IMR-90 (cell line): ENCODE measurements around the gene NOS2. TPM values are rescaled to one million over a fixed set of nuclear protein-coding genes. Genes with fewer than 3 reads are reported as not detected.
A peak's percentile ranks its signal among the peaks of the same experiment; 100 is the strongest.
"Not testable (repeated sequence)": the region's sequence is repeated elsewhere in the genome, so short reads cannot be mapped to it uniquely, and the experiment has no call there.

ENCODE experiments used
- ATAC-seq: fragments of 200-7000 bp; cut with Tn5 transposase; 2 replicates; pipeline ENCODE4 v1.9.1; 2020; ENCODE audit warnings: low read depth, mild to moderate bottlenecking, moderate library complexity
- BruUV-seq: library from RNA; stranded (reverse); fragments of 400-500 nt; replicated peaks from 2 replicates; lab custom pipeline; 2021; lab: Mats Ljungman, UMichigan
- CTCF ChIA-PET: fragments of 300-600 bp; formaldehyde crosslinking; extraction: SDS; loops from one replicate; lab custom pipeline; 2021; ENCODE audit warnings: antibody characterized with exemption; lab: Yijun Ruan, JAX
- POLR2A ChIA-PET: fragments of 300-600 bp; sonication (Branson Sonifier 250); formaldehyde crosslinking; loops from one replicate; lab custom pipeline; 2022; ENCODE audit warnings: antibody characterized with exemption; ENCODE audit not compliant: unreplicated experiment; lab: Charles Lee
- DNase-seq: peaks from one replicate; pipeline ENCODE4 v3.0.0; 2013
- H2AFZ ChIP-seq: replicated peaks from 2 replicates; pipeline ENCODE3; 2013; ENCODE audit warnings: low read length, mild to moderate bottlenecking; ENCODE audit not compliant: poor library complexity
- H2AK5ac ChIP-seq: 2 replicates; pipeline ENCODE4 v1.6.1; 2013; ENCODE audit warnings: low read depth, low read length, inconsistent platforms
- H2AK9ac ChIP-seq: replicated peaks from 2 replicates; pipeline ENCODE3; 2013; ENCODE audit warnings: mild to moderate bottlenecking, low read depth, low read length, moderate library complexity; ENCODE audit not compliant: poor library complexity
- H2BK120ac ChIP-seq: 2 replicates; pipeline ENCODE4 v1.6.1; 2013; ENCODE audit warnings: low read depth, low read length, inconsistent platforms
- H2BK15ac ChIP-seq: 3 replicates; pipeline ENCODE4 v1.6.1; 2013; ENCODE audit warnings: low read depth, low read length, inconsistent platforms
- H2BK20ac ChIP-seq: 2 replicates; pipeline ENCODE4 v1.6.1; 2013; ENCODE audit warnings: low read depth, mild to moderate bottlenecking, inconsistent platforms, low read length, moderate library complexity
- H2BK5ac ChIP-seq: 2 replicates; pipeline ENCODE4 v1.6.1; 2013; ENCODE audit warnings: mild to moderate bottlenecking, low read depth, low read length, inconsistent platforms; ENCODE audit not compliant: poor library complexity, severe bottlenecking
- H3K14ac ChIP-seq: replicated peaks from 2 replicates; pipeline ENCODE4 v1.6.1; 2013; ENCODE audit warnings: low read depth, low read length, inconsistent platforms
- H3K18ac ChIP-seq: 2 replicates; pipeline ENCODE4 v1.6.1; 2013; ENCODE audit warnings: low read depth, low read length, control low read depth
- H3K23ac ChIP-seq: 2 replicates; pipeline ENCODE4 v1.6.1; 2013; ENCODE audit warnings: low read depth, low read length, inconsistent platforms
- H3K27ac ChIP-seq: 2 replicates; pipeline ENCODE4 v1.5.1; 2013; ENCODE audit warnings: mild to moderate bottlenecking, control low read depth, low read length; ENCODE audit not compliant: insufficient read depth
- H3K27me3 ChIP-seq: 2 replicates; pipeline ENCODE4 v1.6.1; 2013; ENCODE audit warnings: low read length; ENCODE audit not compliant: control insufficient read depth, insufficient read depth
- H3K36me3 ChIP-seq: 2 replicates; pipeline ENCODE4 v1.6.1; 2013; ENCODE audit warnings: low read length, mixed read lengths; ENCODE audit not compliant: control insufficient read depth, insufficient read depth
- H3K4ac ChIP-seq: 2 replicates; pipeline ENCODE4 v1.6.1; 2013; ENCODE audit warnings: low read depth, low read length, inconsistent platforms
- H3K4me1 ChIP-seq: 2 replicates; pipeline ENCODE4 v1.6.1; 2013; ENCODE audit warnings: low read length, mixed read lengths; ENCODE audit not compliant: control insufficient read depth, insufficient read depth
- H3K4me2 ChIP-seq: 2 replicates; pipeline ENCODE4 v1.6.1; 2013; ENCODE audit warnings: low read depth, mild to moderate bottlenecking, control low read depth, low read length, moderate library complexity
- H3K4me3 ChIP-seq: 2 replicates; pipeline ENCODE4 v1.5.1; 2013; ENCODE audit warnings: low read depth, mild to moderate bottlenecking, control low read depth, low read length, moderate library complexity; ENCODE audit not compliant: insufficient read depth
- H3K56ac ChIP-seq: 2 replicates; pipeline ENCODE4 v1.6.1; 2013; ENCODE audit warnings: low read length, inconsistent platforms; ENCODE audit not compliant: insufficient read depth; ENCODE audit errors: extremely low read depth
- H3K79me1 ChIP-seq, 2 experiments: 2 replicates each; pipeline ENCODE4 v1.6.1; 2013; ENCODE audit warnings: low read length in 2 of 2, inconsistent platforms in 1 of 2, low read depth in 1 of 2
- H3K9ac ChIP-seq: 2 replicates; pipeline ENCODE4 v1.6.1; 2013; ENCODE audit warnings: low read depth, low read length, control low read depth
- H3K9me1 ChIP-seq: 2 replicates; pipeline ENCODE4 v1.6.1; 2013; ENCODE audit warnings: low read length, inconsistent platforms; ENCODE audit not compliant: insufficient read depth
- H3K9me3 ChIP-seq: 2 replicates; pipeline ENCODE4 v1.6.1; 2013; ENCODE audit warnings: low read length; ENCODE audit not compliant: control insufficient read depth, insufficient read depth
- H4K20me1 ChIP-seq: 2 replicates; pipeline ENCODE4 v1.6.1; 2013; ENCODE audit warnings: low read length, inconsistent platforms; ENCODE audit not compliant: insufficient read depth
- H4K5ac ChIP-seq: 2 replicates; pipeline ENCODE4 v1.6.1; 2013; ENCODE audit warnings: mild to moderate bottlenecking, low read depth, low read length, control low read depth
- H4K8ac ChIP-seq, 2 experiments: 2 replicates each; pipeline ENCODE4 v1.6.1; 2013; ENCODE audit warnings: low read depth in 2 of 2, low read length in 2 of 2, control low read depth in 1 of 2, inconsistent platforms in 1 of 2
- H4K91ac ChIP-seq: 2 replicates; pipeline ENCODE4 v1.6.1; 2013; ENCODE audit warnings: low read depth, low read length, inconsistent platforms; ENCODE audit not compliant: insufficient read depth
- FOS ChIP-seq: fragments of 150-350 bp; IDR thresholded peaks from 2 replicates; pipeline ENCODE4 v1.6.1; 2016; ENCODE audit warnings: low read depth, low read length
- WGBS, 2 experiments: methylation state at CpG; one replicate each; pipeline versions ENCODE4 v1.1.5 to v1.1.7; 2013; ENCODE audit warnings: missing lambda C conversion rate in 2 of 2; ENCODE audit not compliant: insufficient read length in 1 of 2; ENCODE audit errors: extremely low coverage in 2 of 2; 5-methylcytosine and 5-hydroxymethylcytosine counted together
- dilution Hi-C: fragments of 300-500 bp; cut with HindIII; formaldehyde crosslinking; loops from one replicate; pipeline ENCODE4 v1.14.3; 2018; ENCODE audit warnings: low sequenced_read_pairs; ENCODE audit not compliant: unreplicated experiment
- in situ Hi-C: fragments of 300-500 bp; cut with MboI; formaldehyde crosslinking; loops from 3 replicates; pipeline ENCODE4 v1.14.3; 2019; ENCODE audit warnings: low sequenced_read_pairs, inconsistent platforms, mixed read lengths
- intact Hi-C: fragments of 100-400 bp; cut with micrococcal nuclease; formaldehyde crosslinking; loops from 2 replicates; pipeline ENCODE4 v1.10.0; 2022
- polyA plus RNA-seq, 3 experiments: library from polyadenylated mRNA; depleted of rRNA; stranded (reverse); fragments of >200 nt; gene quantifications; 2 replicates each; pipeline ENCODE4 v1.2.3, GENCODE V29; 2012; ENCODE audit warnings: low replicate concordance in 1 of 3
- total RNA-seq: library from RNA; depleted of rRNA; stranded (reverse); fragments of >200 nt; gene quantifications from 2 replicates; pipeline ENCODE4 v1.2.3, GENCODE V29; 2012

The NOS2 gene
- total and polyA plus RNA-seq, 2 of the 4 experiments (the other 2 are of a cell fraction): under 0.01 TPM; not detected in 1

DNA sequence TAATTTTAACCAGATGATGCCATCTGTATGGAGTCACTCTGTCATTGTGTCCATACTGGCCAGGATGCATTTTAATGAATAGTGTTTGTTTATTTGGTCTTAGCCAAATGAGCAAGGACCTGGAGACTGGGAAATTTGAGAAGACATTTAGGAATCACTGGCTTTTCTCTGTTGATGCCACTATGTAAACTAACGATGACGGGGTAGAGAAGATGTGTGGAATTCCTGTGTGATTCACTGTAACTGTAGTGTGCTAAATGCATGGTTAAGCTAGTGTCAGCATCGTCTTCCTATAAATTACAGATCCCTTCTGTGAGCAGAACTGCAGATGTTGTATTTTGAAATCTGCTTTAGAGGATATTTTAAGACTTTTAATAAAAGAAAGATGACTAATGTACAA is 66.6 kb downstream of the NOS2 start:
- Histone ChIP-seq H4K20me1 (no peaks in the 10 kb centered on the region), H3K9ac (no peak overlapping the region), H2AK5ac (no peak overlapping the region), H3K27me3 (no peaks in the 10 kb centered on the region; the same call in 1 of the 2 replicates), H4K5ac (no peak overlapping the region), H3K4me2 (no peak overlapping the region), H3K4me1 (no peaks in the 10 kb centered on the region), H3K4me3 (no peak overlapping the region), H3K18ac (no peak overlapping the region), H2BK120ac (no peak overlapping the region), H3K4ac (no peak overlapping the region), H2AFZ (no peak overlapping the region), H3K14ac (no peak overlapping the region), H2BK5ac (no peak overlapping the region), H3K9me1 (no peaks in the 10 kb centered on the region), H3K27ac (no peak overlapping the region), H2AK9ac (no peak overlapping the region), H3K79me1 (no peaks in the 10 kb centered on the region), H4K8ac (no peak overlapping the region), H2BK15ac (no peak overlapping the region), H2BK20ac (no peak overlapping the region), H3K23ac (no peak overlapping the region), H4K91ac (no peak overlapping the region), H3K56ac (no peak overlapping the region), H3K36me3 (no peaks in the 10 kb centered on the region), H3K9me3 (no peaks in the 10 kb centered on the region)
- POLR2A ChIA-PET: no interaction called here
- in situ Hi-C loops: no loop called here
- BruUV-seq: no TSS peak
- dilution Hi-C loops: no loop called here
- no CpG with 5 or more reads among the region's 3 CpGs for WGBS, 2 experiments
- no peak for TF ChIP-seq FOS
- ATAC-seq (peak; percentile 69), DNase-seq (peak; percentile 13)
- CTCF ChIA-PET: no interaction called here
- intact Hi-C loops: no loop called here

GRCh38 chr17:27732746-27733145 is 67.6 kb downstream of the NOS2 start:
- H3K27me3 ChIP-seq, H3K79me1 ChIP-seq, H3K9me3 ChIP-seq, CTCF ChIA-PET, H3K56ac ChIP-seq, H2AK5ac ChIP-seq, H2AK9ac ChIP-seq, H2BK20ac ChIP-seq, H3K14ac ChIP-seq, H3K27ac ChIP-seq, dilution Hi-C loops, H3K18ac ChIP-seq, H4K91ac ChIP-seq, intact Hi-C loops, H3K36me3 ChIP-seq, ATAC-seq, BruUV-seq, H3K9me1 ChIP-seq, H4K20me1 ChIP-seq, in situ Hi-C loops, H4K5ac ChIP-seq, H3K23ac ChIP-seq, H3K4me3 ChIP-seq, DNase-seq, H3K4me2 ChIP-seq, H2BK5ac ChIP-seq, H2AFZ ChIP-seq, H2BK15ac ChIP-seq, POLR2A ChIA-PET, H2BK120ac ChIP-seq, H3K4me1 ChIP-seq, H3K4ac ChIP-seq, H4K8ac ChIP-seq, H3K9ac ChIP-seq: not testable (repeated sequence)
